DND-41 (cell line): ENCODE data around the gene KIF5B.

Experiments used
- ATAC-seq: fragments of 200-7000 bp; cut with Tn5 transposase; 3 replicates; pipeline ENCODE4 v1.9.1; 2021; ENCODE audit warnings: low read depth; ENCODE audit not compliant: insufficient read depth
- DNase-seq: peaks from one replicate; pipeline ENCODE4 v3.0.0-alpha.2; 2020
- H2AFZ ChIP-seq: 2 replicates; pipeline ENCODE4 v1.6.0; 2012; ENCODE audit warnings: low read depth, low read length
- H3K27ac ChIP-seq: 2 replicates; pipeline ENCODE4 v1.5.1; 2012; ENCODE audit warnings: low read length, inconsistent platforms
- H3K27me3 ChIP-seq: fragments of 200-600 bp; sonication (generic); 2 replicates; pipeline ENCODE4 v1.6.0; 2012; ENCODE audit warnings: low read length, mild to moderate bottlenecking, inconsistent platforms; ENCODE audit not compliant: insufficient read depth, poor library complexity
- H3K36me3 ChIP-seq: 2 replicates; pipeline ENCODE4 v1.5.1; 2012; ENCODE audit warnings: low read length, inconsistent platforms; ENCODE audit not compliant: insufficient read depth
- H3K4me1 ChIP-seq: 2 replicates; pipeline ENCODE4 v1.5.1; 2012; ENCODE audit warnings: mild to moderate bottlenecking, low read length; ENCODE audit not compliant: insufficient read depth
- H3K4me2 ChIP-seq: 2 replicates; pipeline ENCODE4 v1.6.0; 2012; ENCODE audit warnings: mild to moderate bottlenecking, moderate library complexity, low read length, inconsistent platforms; ENCODE audit not compliant: insufficient read depth
- H3K4me3 ChIP-seq, 2 experiments: fragments of 200-600 bp in 1 of 2; shearing (Covaris generic) in 1 of 2; 2 replicates each; pipeline ENCODE4 v1.5.1; 2012 to 2016; ENCODE audit warnings: inconsistent platforms in 2 of 2, low read length in 2 of 2, mild to moderate bottlenecking in 2 of 2, low read depth in 1 of 2, moderate library complexity in 1 of 2
- H3K79me2 ChIP-seq: 2 replicates; pipeline ENCODE4 v1.6.0; 2012; ENCODE audit warnings: low read length, inconsistent platforms; ENCODE audit not compliant: insufficient read depth
- H3K9ac ChIP-seq: 2 replicates; pipeline ENCODE4 v1.6.0; 2012; ENCODE audit warnings: low read depth, mild to moderate bottlenecking, inconsistent platforms, low read length, moderate library complexity
- H3K9me3 ChIP-seq: 2 replicates; pipeline ENCODE4 v1.5.1; 2012; ENCODE audit warnings: low read length, moderate library complexity, mild to moderate bottlenecking, inconsistent platforms; ENCODE audit not compliant: insufficient read depth, severe bottlenecking
- H4K20me1 ChIP-seq: 2 replicates; pipeline ENCODE4 v1.6.0; 2012; ENCODE audit warnings: low read length; ENCODE audit not compliant: insufficient read depth
- CTCF ChIP-seq: IDR thresholded peaks from 2 replicates; pipeline ENCODE4 v1.5.1; 2012; ENCODE audit warnings: borderline replicate concordance, low read length, moderate library complexity, mild to moderate bottlenecking; ENCODE audit not compliant: poor library complexity, severe bottlenecking; ENCODE audit errors: extremely low read depth
- EZH2 ChIP-seq: IDR thresholded peaks from 3 replicates; pipeline ENCODE4 v1.6.1; 2012; ENCODE audit warnings: borderline replicate concordance, low read depth, mild to moderate bottlenecking, moderate library complexity, low read length, inconsistent platforms; ENCODE audit not compliant: severe bottlenecking

KIF5B gene

GRCh38 chr10:31999836-32000235, 56.4 kb downstream of the KIF5B start:
- Histone ChIP-seq H3K36me3 (no peaks in the 10 kb centered on the region), H3K9me3 (no peaks in the 10 kb centered on the region), H2AFZ (no peak overlapping the region), H3K4me1 (no peaks in the 10 kb centered on the region), H3K79me2 (no peaks in the 10 kb centered on the region), H3K4me3 (no peak overlapping the region), H3K9ac (no peak overlapping the region), H4K20me1 (no peaks in the 10 kb centered on the region; the same call in 1 of the 2 replicates), H3K4me2 (no peak overlapping the region), H3K27me3 (no peaks in the 10 kb centered on the region), H3K27ac (no peak overlapping the region)
- DNase-seq = no peak
- TF ChIP-seq EZH2 = no peak
- TF ChIP-seq CTCF = no peak
- ATAC-seq = no peak

GRCh38 chr10:31999070-31999660, 57.1 kb downstream of the KIF5B start:
- Histone ChIP-seq H3K9me3 (no peaks in the 10 kb centered on the region), H3K27me3 (no peaks in the 10 kb centered on the region), H3K4me1 (no peaks in the 10 kb centered on the region), H3K79me2 (no peaks in the 10 kb centered on the region), H2AFZ (no peak overlapping the region), H3K36me3 (no peaks in the 10 kb centered on the region), H4K20me1 (no peaks in the 10 kb centered on the region), H3K27ac (no peak overlapping the region), H3K9ac (no peak overlapping the region), H3K4me2 (no peak overlapping the region), H3K4me3 (no peak overlapping the region)
- ATAC-seq (no peak), DNase-seq (no peak)
- TF ChIP-seq EZH2 (no peak), CTCF (no peak)

GRCh38 chr10:31994926-31995325, 61.3 kb downstream of the KIF5B start:
- no peak overlapping the region for H3K4me3 ChIP-seq
- no peak overlapping the region for H3K4me2 ChIP-seq
- no peak overlapping the region for H3K27ac ChIP-seq
- no peak for DNase-seq
- H3K36me3 ChIP-seq = no peaks in the 10 kb centered on the region
- no peaks in the 10 kb centered on the region for H3K79me2 ChIP-seq
- H4K20me1 ChIP-seq = no peaks in the 10 kb centered on the region
- no peak overlapping the region for H3K9ac ChIP-seq
- H3K9me3 ChIP-seq = no peaks in the 10 kb centered on the region
- no peaks in the 10 kb centered on the region for H3K4me1 ChIP-seq
- H3K27me3 ChIP-seq = no peaks in the 10 kb centered on the region
- H2AFZ ChIP-seq = no peak overlapping the region
- TF ChIP-seq EZH2 = no peak
- TF ChIP-seq CTCF = no peak
- ATAC-seq = no peak
